GM12891 (cell line): Measurements from ENCODE around the gene STK39.

Source experiments
- SPI1 ChIP-seq: IDR thresholded peaks from 2 replicates; pipeline ENCODE4 v1.6.1; 2011; ENCODE audit warnings: low read depth, low read length, control low read depth
- TAF1 ChIP-seq: IDR thresholded peaks from 2 replicates; pipeline ENCODE4 v1.6.1; 2011; ENCODE audit warnings: low read depth, low read length, control low read depth

- TF ChIP-seq TAF1 (no peak), SPI1 (no peak)
Observed at GRCh38 chr2:168194784-168195522, 52.4 kb downstream of the STK39 start.
